H1 (cell line): ENCODE measurements around the gene PI16. TPM values are rescaled to one million over a fixed set of nuclear protein-coding genes. Genes with fewer than 3 reads are reported as not detected.

Source experiments
- CTCF ChIA-PET: fragments of 300-600 bp; sonication (Branson Sonifier 250); formaldehyde crosslinking; loops from one replicate; lab custom pipeline; 2021; ENCODE audit not compliant: partially characterized antibody; lab: Charles Lee
- POLR2A ChIA-PET: fragments of 300-600 bp; sonication (Branson Sonifier 250); formaldehyde crosslinking; loops from one replicate; lab custom pipeline; 2021; ENCODE audit warnings: inconsistent platforms; ENCODE audit not compliant: partially characterized antibody; lab: Charles Lee
- DNase-seq, 2 experiments: peaks; one replicate each; pipeline versions ENCODE4 v3.0.0 to v3.0.0-alpha.2; 2010 to 2022; ENCODE audit warnings: low spot score in 2 of 2, low read depth in 1 of 2, mixed read lengths in 1 of 2
- FAIRE-seq: peaks from 2 replicates; lab custom pipeline; 2011; peaks lifted over from hg19 to GRCh38; lab: Jason Lieb, UNC
- H2AFZ ChIP-seq: 2 replicates; pipeline ENCODE4 v1.8.1; 2012; ENCODE audit warnings: low read length, inconsistent platforms
- H2AK5ac ChIP-seq: 2 replicates; pipeline ENCODE4 v1.6.1; 2013; ENCODE audit warnings: low read depth, low read length
- H2BK120ac ChIP-seq: replicated peaks from 2 replicates; pipeline ENCODE3; 2013; ENCODE audit warnings: low read depth, low read length, inconsistent platforms
- H2BK12ac ChIP-seq: 2 replicates; pipeline ENCODE4 v1.6.1; 2013; ENCODE audit warnings: low read depth, low read length
- H2BK15ac ChIP-seq: 2 replicates; pipeline ENCODE4 v1.6.1; 2013; ENCODE audit warnings: low read length
- H2BK20ac ChIP-seq: 2 replicates; pipeline ENCODE4 v1.6.1; 2013; ENCODE audit warnings: low read length
- H2BK5ac ChIP-seq: 2 replicates; pipeline ENCODE4 v1.6.1; 2013; ENCODE audit warnings: low read depth, low read length
- H3K14ac ChIP-seq: 2 replicates; pipeline ENCODE4 v1.6.1; 2013; ENCODE audit warnings: inconsistent platforms; ENCODE audit not compliant: insufficient read length
- H3K18ac ChIP-seq: 2 replicates; pipeline ENCODE4 v1.6.1; 2013; ENCODE audit warnings: low read length; ENCODE audit errors: extremely low read depth
- H3K23ac ChIP-seq: 2 replicates; pipeline ENCODE4 v1.6.1; 2013; ENCODE audit warnings: inconsistent platforms; ENCODE audit not compliant: insufficient read length
- H3K23me2 ChIP-seq: 2 replicates; pipeline ENCODE4 v1.6.1; 2013; ENCODE audit warnings: low read depth, low read length
- H3K27ac ChIP-seq: 2 replicates; pipeline ENCODE4 v1.6.1; 2011; ENCODE audit warnings: low read depth, low read length, inconsistent platforms
- H3K27me3 ChIP-seq, 4 experiments: replicated peaks in 1 of 4; 1 replicate in 1 of 4; 2 replicates in 3 of 4; pipeline versions ENCODE4 v1.6.1 to v1.8.1; 2011 to 2013; ENCODE audit warnings: low read length in 3 of 4, mild to moderate bottlenecking in 3 of 4, inconsistent platforms in 2 of 4, mixed read lengths in 2 of 4, moderate library complexity in 1 of 4; ENCODE audit not compliant: control insufficient read depth in 3 of 4, insufficient read depth in 3 of 4; ENCODE audit errors: extremely low read depth in 1 of 4
- H3K36me3 ChIP-seq, 4 experiments: 2 replicates each; pipeline versions ENCODE4 v1.6.1 to v1.8.1; 2011 to 2013; ENCODE audit warnings: mild to moderate bottlenecking in 4 of 4, low read length in 3 of 4, moderate library complexity in 2 of 4, control low read depth in 1 of 4, inconsistent platforms in 1 of 4; ENCODE audit not compliant: insufficient read depth in 4 of 4, control insufficient read depth in 2 of 4
- H3K4ac ChIP-seq: replicated peaks from 2 replicates; pipeline ENCODE3; 2013; ENCODE audit warnings: low read length, low read depth, mixed read lengths, inconsistent platforms; ENCODE audit not compliant: insufficient read length
- H3K4me1 ChIP-seq, 4 experiments: replicated peaks in 1 of 4; 1 replicate in 1 of 4; 2 replicates in 3 of 4; pipeline versions ENCODE4 v1.6.1 to v1.8.1; 2011 to 2013; ENCODE audit warnings: low read length in 3 of 4, inconsistent platforms in 2 of 4, mixed read lengths in 1 of 4; ENCODE audit not compliant: insufficient read depth in 4 of 4, control insufficient read depth in 3 of 4
- H3K4me2 ChIP-seq, 2 experiments: 2 replicates each; pipeline versions ENCODE4 v1.6.1 to v1.8.1; 2011 to 2013; ENCODE audit warnings: low read depth in 2 of 2, low read length in 2 of 2, control low read depth in 1 of 2, inconsistent platforms in 1 of 2, mild to moderate bottlenecking in 1 of 2; ENCODE audit not compliant: insufficient read depth in 1 of 2
- H3K4me3 ChIP-seq, 4 experiments: fragments of 200-600, 300-600 bp in 1 of 4; sonication (generic), shearing (Covaris generic), sonication (Bioruptor Twin) in 1 of 4; 2 replicates each; pipeline versions ENCODE4 v1.5.1 to v1.8.1; 2011 to 2016; ENCODE audit warnings: low read length in 4 of 4, low read depth in 3 of 4, control low read depth in 2 of 4, inconsistent platforms in 2 of 4, mild to moderate bottlenecking in 2 of 4, mixed read lengths in 1 of 4, moderate library complexity in 1 of 4; ENCODE audit not compliant: insufficient read depth in 2 of 4; ENCODE audit errors: extremely low read depth in 1 of 4
- H3K56ac ChIP-seq: replicated peaks from 2 replicates; pipeline ENCODE3; 2013; ENCODE audit warnings: low read depth, mild to moderate bottlenecking, mixed read lengths, low read length, inconsistent platforms; ENCODE audit not compliant: insufficient read length
- H3K79me1 ChIP-seq: 2 replicates; pipeline ENCODE4 v1.6.1; 2013; ENCODE audit warnings: low read depth, low read length, control low read depth
- H3K79me2 ChIP-seq, 2 experiments: 2 replicates each; pipeline versions ENCODE4 v1.6.1 to v1.8.1; 2012 to 2013; ENCODE audit warnings: low read length in 2 of 2, mild to moderate bottlenecking in 2 of 2, inconsistent platforms in 1 of 2; ENCODE audit not compliant: insufficient read depth in 2 of 2, control insufficient read depth in 1 of 2
- H3K9ac ChIP-seq, 4 experiments: replicated peaks in 1 of 4; 1 replicate in 1 of 4; 2 replicates in 3 of 4; pipeline versions ENCODE4 v1.6.1 to v1.8.1; 2011 to 2013; ENCODE audit warnings: low read depth in 3 of 4, low read length in 3 of 4, control low read depth in 2 of 4, mild to moderate bottlenecking in 2 of 4, moderate library complexity in 2 of 4, inconsistent platforms in 1 of 4; ENCODE audit errors: extremely low read depth in 1 of 4
- H3K9me3 ChIP-seq, 2 experiments: 2 replicates each; pipeline versions ENCODE4 v1.6.1 to v1.8.1; 2012 to 2013; ENCODE audit warnings: mild to moderate bottlenecking in 2 of 2, moderate library complexity in 2 of 2, control low read depth in 1 of 2, inconsistent platforms in 1 of 2, low read depth in 1 of 2, low read length in 1 of 2, mixed read lengths in 1 of 2; ENCODE audit not compliant: insufficient read depth in 2 of 2
- H4K20me1 ChIP-seq, 2 experiments: replicated peaks in 1 of 2; 2 replicates each; pipeline versions ENCODE3 to v1.8.1; 2011 to 2013; ENCODE audit warnings: inconsistent platforms in 2 of 2, low read length in 2 of 2, mild to moderate bottlenecking in 1 of 2; ENCODE audit not compliant: insufficient read depth in 2 of 2, control insufficient read depth in 1 of 2
- H4K5ac ChIP-seq: 2 replicates; pipeline ENCODE4 v1.6.1; 2013; ENCODE audit warnings: low read length, low read depth, mixed read lengths, inconsistent platforms; ENCODE audit not compliant: insufficient read length
- H4K8ac ChIP-seq: 2 replicates; pipeline ENCODE4 v1.8.0; 2013; ENCODE audit warnings: mild to moderate bottlenecking, moderate library complexity, low read length, inconsistent platforms; ENCODE audit not compliant: insufficient read depth; ENCODE audit errors: extremely low read depth
- H4K91ac ChIP-seq: replicated peaks from 2 replicates; pipeline ENCODE3; 2013; ENCODE audit warnings: low read length, mixed read lengths, inconsistent platforms; ENCODE audit not compliant: insufficient read length
- CTCF ChIP-seq, 3 experiments: IDR thresholded peaks; 1 replicate in 2 of 3; 2 replicates in 1 of 3; pipeline versions ENCODE4 v1.5.1 to v1.6.1; 2011; ENCODE audit warnings: low read length in 3 of 3, mild to moderate bottlenecking in 3 of 3, inconsistent platforms in 2 of 3, low read depth in 1 of 3, moderate library complexity in 1 of 3; ENCODE audit not compliant: insufficient read depth in 1 of 3; ENCODE audit errors: control extremely low read depth in 1 of 3
- KDM5A ChIP-seq: fragments of 200-600 bp; IDR thresholded peaks from 2 replicates; pipeline ENCODE4 v1.7.1; 2012; ENCODE audit warnings: mild to moderate bottlenecking, low read length, inconsistent platforms, mixed read lengths
- SRF ChIP-seq: IDR thresholded peaks from 2 replicates; pipeline ENCODE4 v1.6.1; 2011; ENCODE audit warnings: mild to moderate bottlenecking, low read depth, low read length, moderate library complexity
- WGBS, 2 experiments: shearing (Covaris generic) in 1 of 2; methylation state at CpG; one replicate each; pipeline versions ENCODE4 v1.1.6 to v1.1.7; 2013 to 2015; ENCODE audit warnings: low lambda C conversion rate in 2 of 2, mixed read lengths in 2 of 2, inconsistent platforms in 1 of 2, low coverage in 1 of 2, missing lambda C conversion rate in 1 of 2; ENCODE audit not compliant: insufficient replicate concordance in 2 of 2, insufficient coverage in 1 of 2, insufficient read length in 1 of 2; ENCODE audit errors: extremely low coverage in 1 of 2, missing lambda C conversion rate in 1 of 2; 5-methylcytosine and 5-hydroxymethylcytosine counted together
- polyA plus RNA-seq, 7 experiments: library from polyadenylated mRNA; depleted of rRNA in 3 of 7; stranded (reverse) in 5 of 7; unstranded in 2 of 7; fragments of >200 nt in 5 of 7; fragments of 200-250 nt in 2 of 7; gene quantifications; 1 replicate in 5 of 7; 2 replicates in 1 of 7; 4 replicates in 1 of 7; pipeline versions ENCODE4 v1.2.1 to v1.2.3, GENCODE V29; 2011 to 2013; ENCODE audit warnings: missing spikeins in 2 of 7, mixed read lengths in 2 of 7
- total RNA-seq: library from RNA; stranded (reverse); fragmentation: NEBNext Ultra II Directional; extraction: Animal tissue kit (Norgen Biotek cat#: 25700); gene quantifications from 2 replicates; pipeline ENCODE4 v1.2.1, GENCODE V29; 2021

PI16 gene
- total and polyA plus RNA-seq, 2 of the 8 experiments (the other 6 are each of a cell fraction or from before 2014, with no cell fraction given) = 0.05 TPM; not detected in 1

- Histone ChIP-seq H4K5ac (no peak overlapping the region), H3K79me2 (no peaks in the 10 kb centered on the region), H3K27me3 (no peaks in the 10 kb centered on the region), H3K9ac (no peak overlapping the region), H3K23ac (no peak overlapping the region), H3K4ac (no peak overlapping the region), H3K9me3 (no peaks in the 10 kb centered on the region), H4K91ac (no peak overlapping the region), H3K27ac (peak overlapping the region; percentile 66; the same call in 1 of the 2 replicates), H3K4me3 (no peak overlapping the region), H2BK5ac (0 out of 2 replicates have a peak overlapping the region, but pooled peaks have one; percentile 72), H2AFZ (no peak overlapping the region), H4K8ac (0 out of 2 replicates have a peak overlapping the region, but pooled peaks have one; percentile 37), H2BK120ac (no peak overlapping the region), H4K20me1 (peaks cover 3 to 6% of the 10 kb centered on the region in 2 experiments), H2BK20ac (no peak overlapping the region), H2BK15ac (no peak overlapping the region), H3K56ac (no peak overlapping the region), H3K4me1 (no peaks in the 10 kb centered on the region), H2BK12ac (no peak overlapping the region), H3K18ac (no peak overlapping the region), H3K14ac (no peak overlapping the region), H3K23me2 (no peaks in the 10 kb centered on the region), H3K79me1 (no peaks in the 10 kb centered on the region; the same call in 1 of the 2 replicates), H3K36me3 (peaks cover 42 to 75% (median 69%) of the 10 kb centered on the region in 4 experiments), H2AK5ac (no peak overlapping the region), H3K4me2 (no peak overlapping the region)
- DNase-seq (no peak), FAIRE-seq (no peak)
- CTCF ChIA-PET = interaction anchor here (0.5 to 3.1 kb wide), 9 partner anchors 8 to 521 kb away, joined by 3 to 12 read pairs (median 3); no protein-coding TSS in a partner anchor
- POLR2A ChIA-PET = interaction anchor here (0.5 to 1.7 kb wide), 4 partner anchors 11 to 41 kb away, joined by 3 to 4 read pairs (median 4); no protein-coding TSS in a partner anchor
- WGBS, 2 experiments = 96% methylated on average over 17 of the region's 17 CpGs; no CpG with 5 or more reads in 1 of the 2 experiments
- TF ChIP-seq CTCF (IDR thresholded peaks at IDR 0.05; ENCODE audit: control extremely low read depth in 1 of 3, insufficient read depth in 1 of 3, low read depth in 1 of 3, low read length in 3 of 3) (no peak), KDM5A (no peak), SRF (no peak)
These were observed 15.7 kb downstream of the PI16 start for GRCh38 chr6:36969988-36970891.
